SU-DHL-6 (cell line): ENCODE data around the gene FOLR1.
A peak's percentile ranks its signal among the peaks of the same experiment; 100 is the strongest.

ENCODE experiments used
- H2AFZ ChIP-seq: fragments of 200-600 bp; sonication (generic); 2 replicates; pipeline ENCODE4 v1.6.1; 2014; ENCODE audit warnings: low read depth, mild to moderate bottlenecking, moderate library complexity, mixed read lengths, antibody characterized with exemption, low read length; ENCODE audit not compliant: severe bottlenecking
- H3F3A ChIP-seq: fragments of 200-600 bp; shearing (Covaris generic); 2 replicates; pipeline ENCODE4 v1.6.0; 2016; ENCODE audit warnings: antibody characterized with exemption, mild to moderate bottlenecking; ENCODE audit not compliant: insufficient read depth
- H3K27ac ChIP-seq: fragments of 200-600 bp; sonication (generic); 2 replicates; pipeline ENCODE4 v1.5.1; 2016; ENCODE audit warnings: low read depth, mild to moderate bottlenecking, low read length, moderate library complexity, mixed read lengths
- H3K27me3 ChIP-seq: fragments of 200-600 bp; sonication (generic), shearing (Covaris generic); 2 replicates; pipeline ENCODE4 v1.6.0; 2014; ENCODE audit warnings: mild to moderate bottlenecking, low read length
- H3K36me3 ChIP-seq: fragments of 200-600 bp; sonication (generic); 2 replicates; pipeline ENCODE4 v1.6.1; 2014; ENCODE audit warnings: mild to moderate bottlenecking, low read length, mixed read lengths
- H3K4me2 ChIP-seq: fragments of 300-600, 200-600 bp; shearing (Covaris generic), sonication (generic); 2 replicates; pipeline ENCODE4 v1.6.0; 2014; ENCODE audit warnings: low read length, low read depth, mild to moderate bottlenecking; ENCODE audit not compliant: poor library complexity, severe bottlenecking
- H3K4me3 ChIP-seq: fragments of 200-600 bp; sonication (generic); 2 replicates; pipeline ENCODE4 v1.5.1; 2014; ENCODE audit warnings: antibody characterized with exemption, low read length, mild to moderate bottlenecking, mixed read lengths; ENCODE audit not compliant: insufficient read depth, poor library complexity, severe bottlenecking
- H3K79me2 ChIP-seq: fragments of 200-600 bp; sonication (generic); 2 replicates; pipeline ENCODE4 v1.6.1; 2014; ENCODE audit warnings: mild to moderate bottlenecking, low read length, moderate library complexity; ENCODE audit not compliant: insufficient read depth
- H3K9ac ChIP-seq: fragments of 200-600 bp; sonication (generic); 2 replicates; pipeline ENCODE4 v1.7.0; 2014; ENCODE audit warnings: mild to moderate bottlenecking, low read length
- H3K9me2 ChIP-seq: fragments of 200-600 bp; sonication (generic); replicated peaks from 2 replicates; pipeline ENCODE4 v1.6.1; 2014; ENCODE audit warnings: low read length; ENCODE audit not compliant: insufficient read depth
- H3K9me3 ChIP-seq: fragments of 200-600 bp; sonication (generic); 2 replicates; pipeline ENCODE4 v1.6.1; 2014; ENCODE audit warnings: low read length, mixed read lengths; ENCODE audit not compliant: insufficient read depth
- H4K20me1 ChIP-seq: fragments of 200-600 bp; sonication (generic); 2 replicates; pipeline ENCODE4 v1.6.1; 2014; ENCODE audit warnings: low read depth, mild to moderate bottlenecking, antibody characterized with exemption, low read length, moderate library complexity, mixed read lengths
- CTCF ChIP-seq: fragments of 200-600 bp; sonication (generic); IDR thresholded peaks from one replicate; pipeline ENCODE4 v1.5.1; 2017; ENCODE audit warnings: antibody characterized with exemption, mild to moderate bottlenecking, low read length, moderate library complexity; ENCODE audit not compliant: insufficient read depth, poor library complexity, severe bottlenecking
- EZH2phosphoT487 ChIP-seq: fragments of 200-600 bp; sonication (generic), shearing (Covaris generic); conservative IDR thresholded peaks from 2 replicates; pipeline ENCODE4 v1.6.1; 2018; ENCODE audit warnings: mild to moderate bottlenecking, antibody characterized with exemption, low read length, moderate library complexity, mixed read lengths

Gene FOLR1

GRCh38 chr11:72220696-72221363 is 28.9 kb downstream of the FOLR1 start:
- Histone ChIP-seq H3K9me2 (no peaks in the 10 kb centered on the region), H3K4me2 (peak overlapping the region; percentile 72), H3K9me3 (no peaks in the 10 kb centered on the region), H3K36me3 (no peaks in the 10 kb centered on the region), H3K9ac (peak overlapping the region; percentile 87; the same call in 1 of the 2 replicates), H3K4me3 (no peak overlapping the region), H4K20me1 (no peaks in the 10 kb centered on the region), H2AFZ (peak overlapping the region; percentile 92), H3K27me3 (no peaks in the 10 kb centered on the region), H3K79me2 (peaks cover 16% of the 10 kb centered on the region), H3F3A (peaks cover 7% of the 10 kb centered on the region), H3K27ac (no peak overlapping the region)
- TF ChIP-seq CTCF (no peak), EZH2phosphoT487 (no peak)

GRCh38 chr11:72221386-72222075 is 29.6 kb downstream of the FOLR1 start:
- Histone ChIP-seq H3K9ac (peak overlapping the region; percentile 87; the same call in 1 of the 2 replicates), H3K4me2 (peak overlapping the region; percentile 72), H3F3A (peaks cover 8% of the 10 kb centered on the region), H3K9me2 (no peaks in the 10 kb centered on the region), H4K20me1 (no peaks in the 10 kb centered on the region), H2AFZ (peak overlapping the region; percentile 92), H3K36me3 (no peaks in the 10 kb centered on the region), H3K4me3 (no peak overlapping the region), H3K9me3 (no peaks in the 10 kb centered on the region), H3K27ac (no peak overlapping the region), H3K27me3 (no peaks in the 10 kb centered on the region), H3K79me2 (peaks cover 18% of the 10 kb centered on the region)
- no peak for TF ChIP-seq CTCF
- no peak for TF ChIP-seq EZH2phosphoT487

DNA sequence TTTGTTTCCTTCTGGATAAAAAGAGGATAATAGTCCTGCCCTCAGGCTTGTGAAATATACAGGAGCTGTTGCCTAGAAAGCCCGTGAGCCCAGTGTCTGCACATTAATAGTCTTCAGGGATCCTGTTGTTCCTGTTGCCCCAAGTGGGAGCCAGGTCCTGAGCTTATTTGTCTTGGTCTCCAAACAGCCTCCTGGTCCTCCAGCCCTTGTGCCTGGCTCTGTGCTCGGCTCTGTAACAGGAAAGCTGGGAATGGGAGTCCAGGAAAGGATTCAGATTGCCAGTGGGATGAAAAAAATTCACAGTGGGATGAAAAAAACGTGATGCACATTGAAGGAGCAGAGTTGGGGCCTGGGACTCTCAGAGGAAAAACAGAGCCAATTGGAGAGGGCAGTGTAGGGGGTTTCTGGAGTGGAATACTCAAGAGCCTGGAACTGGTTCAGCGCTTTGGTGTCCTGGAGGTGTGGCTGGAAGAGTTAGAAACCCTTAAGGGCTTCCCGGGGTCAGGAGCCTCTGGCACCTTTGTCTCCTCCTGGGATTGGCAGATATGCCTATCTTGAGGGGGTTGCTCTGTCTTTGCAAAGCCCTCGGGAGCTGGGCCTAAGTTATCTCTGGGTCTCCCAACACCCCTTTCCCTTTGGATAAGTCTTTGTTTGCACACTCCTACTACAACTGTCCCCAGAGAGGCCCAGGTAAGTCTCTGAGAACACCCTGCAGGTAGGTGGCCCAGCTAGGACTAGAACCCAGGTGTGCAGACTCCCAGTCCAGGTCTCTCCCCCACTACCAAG is 30.4 kb downstream of the FOLR1 start:
- Histone ChIP-seq H3K4me3 (peak overlapping the region; percentile 81), H3K9me3 (no peaks in the 10 kb centered on the region), H3F3A (peaks cover 8% of the 10 kb centered on the region), H3K9ac (peak overlapping the region; percentile 87), H4K20me1 (no peaks in the 10 kb centered on the region), H3K36me3 (no peaks in the 10 kb centered on the region), H2AFZ (peak overlapping the region; percentile 92), H3K27ac (peak overlapping the region; percentile 94), H3K27me3 (no peaks in the 10 kb centered on the region), H3K4me2 (peak overlapping the region; percentile 72), H3K9me2 (no peaks in the 10 kb centered on the region), H3K79me2 (peaks cover 18% of the 10 kb centered on the region)
- TF ChIP-seq CTCF (no peak), EZH2phosphoT487 (no peak)
